Right atrium auricular region (tissue), 2 donors: ENCODE measurements around the gene LSM2. TPM values are rescaled to one million over a fixed set of nuclear protein-coding genes. Genes with fewer than 3 reads are reported as not detected.

ENCODE experiments used
- DNase-seq: peaks from one replicate; pipeline ENCODE4 v3.0.0-alpha.2; 2019; ENCODE audit warnings: low spot score
- H3K27ac ChIP-seq, 2 donors: fragments of 200-600 bp; sonication (generic); 1 replicate in 1 of 2; 2 replicates in 1 of 2; pipeline ENCODE4 v1.5.1; 2016 to 2019
- H3K27me3 ChIP-seq, 2 donors: fragments of 200-600 bp; sonication (generic); one replicate each; pipeline versions ENCODE4 v1.5.1 to v1.6.0; 2017 to 2019
- H3K36me3 ChIP-seq: fragments of 200-600 bp; sonication (generic); one replicate; pipeline ENCODE4 v1.5.1; 2016
- H3K4me1 ChIP-seq, 2 donors: fragments of 200-600 bp; sonication (generic); one replicate each; pipeline versions ENCODE4 v1.5.1 to v1.6.0; 2017 to 2019
- H3K4me3 ChIP-seq, 2 donors: fragments of 200-600 bp; sonication (generic); 1 replicate in 1 of 2; 2 replicates in 1 of 2; pipeline ENCODE4 v1.5.1; 2017 to 2019; ENCODE audit warnings: mild to moderate bottlenecking in 1 of 2, moderate library complexity in 1 of 2
- H3K9me3 ChIP-seq, 2 donors: fragments of 200-600 bp; sonication (generic); one replicate each; pipeline ENCODE4 v1.5.1; 2019
- CTCF ChIP-seq, 2 donors: fragments of 200-600 bp; sonication (generic); IDR thresholded peaks; one replicate each; pipeline ENCODE4 v1.5.1; 2019; ENCODE audit warnings: antibody characterized with exemption in 2 of 2
- total RNA-seq, 2 donors: library from RNA; depleted of rRNA; stranded (reverse); fragments of >200 nt; gene quantifications; one replicate each; pipeline ENCODE4 v1.1.0, GENCODE V29; 2016

Gene LSM2
- total RNA-seq, 2 donors from 2014 or later = 28.8 to 32.0 TPM

DNA sequence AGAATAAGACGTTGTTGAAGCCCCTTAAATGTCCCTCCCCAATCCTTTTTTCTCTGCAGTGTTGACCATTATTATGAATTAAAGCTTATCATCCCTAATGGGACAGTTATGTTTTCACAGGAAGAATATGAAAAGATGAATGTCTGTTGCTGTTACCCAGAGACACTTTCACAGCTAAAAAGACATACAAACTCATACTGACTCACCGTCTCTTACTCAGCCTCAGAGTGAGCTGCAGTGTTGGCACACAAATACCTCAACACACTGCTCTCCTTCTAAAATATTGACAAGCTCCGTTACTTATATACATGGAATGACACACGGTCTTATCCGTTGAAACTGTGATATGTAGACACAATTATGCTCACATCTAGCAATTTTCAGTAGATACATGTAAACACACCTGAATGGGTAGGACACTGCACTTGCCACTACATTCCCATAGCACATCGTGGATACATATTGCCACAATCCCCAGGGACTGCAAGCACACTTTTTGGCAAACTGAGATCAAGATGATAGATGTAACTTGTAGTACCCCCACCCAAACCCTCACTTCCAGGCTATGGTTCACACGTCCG lies 53.9 kb downstream of the LSM2 start:
- H3K36me3 ChIP-seq = no peaks in the 10 kb centered on the region
- no peak overlapping the region for H3K4me3 ChIP-seq
- no peak for DNase-seq
- no peaks in the 10 kb centered on the region for H3K9me3 ChIP-seq
- no peaks in the 10 kb centered on the region for H3K27me3 ChIP-seq
- no peak overlapping the region for H3K27ac ChIP-seq
- H3K4me1 ChIP-seq = no peaks in the 10 kb centered on the region
- TF ChIP-seq CTCF (IDR thresholded peaks at IDR 0.05) = no peak

GRCh38 chr6:31750411-31751022 lies 56.2 kb downstream of the LSM2 start:
- no peaks in the 10 kb centered on the region for H3K36me3 ChIP-seq
- no peak for DNase-seq
- no peak overlapping the region for H3K4me3 ChIP-seq
- TF ChIP-seq CTCF (IDR thresholded peaks at IDR 0.05) = no peak
- no peaks in the 10 kb centered on the region for H3K9me3 ChIP-seq
- no peak overlapping the region for H3K27ac ChIP-seq
- no peaks in the 10 kb centered on the region for H3K4me1 ChIP-seq
- no peaks in the 10 kb centered on the region for H3K27me3 ChIP-seq

DNA sequence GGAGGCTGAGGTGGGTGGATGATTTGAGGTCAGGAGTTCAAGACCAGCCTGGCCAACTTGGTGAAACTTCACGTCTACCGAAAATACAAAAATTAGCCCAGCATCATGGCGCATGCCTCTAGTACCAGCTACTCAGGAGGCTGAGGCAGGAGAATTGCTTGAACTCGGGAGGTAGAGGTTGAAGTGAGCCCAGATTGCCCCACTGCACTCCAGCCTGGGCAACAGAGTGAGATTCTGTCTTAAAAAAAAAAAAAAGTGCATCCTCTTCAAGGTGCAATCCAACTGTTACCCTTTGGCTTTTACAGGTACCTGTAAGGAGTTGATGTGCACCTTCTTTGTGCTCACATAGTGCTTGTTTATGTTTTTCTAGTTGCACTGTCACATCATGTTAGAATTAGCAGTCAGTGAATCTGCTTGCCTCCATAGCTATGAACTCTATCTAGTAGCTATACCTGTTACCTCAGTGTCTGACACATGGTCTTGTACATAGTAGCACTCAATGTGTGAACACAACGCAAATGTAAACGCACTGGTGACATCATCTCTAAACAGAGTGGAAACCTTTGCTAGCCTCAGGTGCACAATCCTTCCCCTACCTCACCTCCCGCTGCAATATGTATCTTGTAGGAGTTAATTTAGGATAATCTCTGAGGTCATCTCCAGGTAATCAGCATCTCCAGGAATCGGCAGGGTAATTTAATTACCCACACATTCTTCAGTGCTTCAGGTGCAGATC lies 57.3 kb downstream of the LSM2 start:
- TF ChIP-seq CTCF (IDR thresholded peaks at IDR 0.05) = no peak
- Histone ChIP-seq H3K4me1 (no peaks in the 10 kb centered on the region), H3K9me3 (no peaks in the 10 kb centered on the region), H3K27ac (no peak overlapping the region), H3K36me3 (no peaks in the 10 kb centered on the region), H3K27me3 (no peaks in the 10 kb centered on the region), H3K4me3 (no peak overlapping the region)
- DNase-seq = no peak

Other genes starting within 250 kb of the LSM2 start
- not detected for gene LTA, start 234.7 kb downstream of the LSM2 start, total RNA-seq
- gene TNF, start 231.4 kb downstream of the LSM2 start, total RNA-seq = under 1 TPM in 1 of 2 donors, not detected in 1; 0.51 TPM
- gene LTB, start 224.5 kb downstream of the LSM2 start, total RNA-seq = not detected
- gene LST1, start 220.7 kb downstream of the LSM2 start, total RNA-seq = 1 to 10 TPM; 2.8 to 8.5 TPM
- gene NCR3, start 214.0 kb downstream of the LSM2 start, total RNA-seq = not detected
- 10 to 100 TPM in 1 of 2 donors, 1 to 10 TPM in 1; 8.3 to 27.3 TPM for gene AIF1, start 191.7 kb downstream of the LSM2 start, total RNA-seq
- gene PRRC2A, start 186.3 kb downstream of the LSM2 start, total RNA-seq = 10 to 100 TPM; 61.0 to 96.7 TPM
- 100 to 1,000 TPM; 209 to 306 TPM for gene BAG6, start 154.3 kb downstream of the LSM2 start, total RNA-seq
- gene APOM, start 151.1 kb downstream of the LSM2 start, total RNA-seq = 1 to 10 TPM; 1.0 to 1.2 TPM
- 10 to 100 TPM; 17.8 to 19.2 TPM for gene C6orf47, start 146.2 kb downstream of the LSM2 start, total RNA-seq
- gene GPANK1, start 142.0 kb downstream of the LSM2 start, total RNA-seq = 10 to 100 TPM; 14.7 to 20.0 TPM
- gene CSNK2B, start 140.9 kb downstream of the LSM2 start, total RNA-seq = 100 to 1,000 TPM; 242 to 243 TPM
- 1 to 10 TPM in 1 of 2 donors, under 1 TPM in 1; 0.67 to 1.8 TPM for gene LY6G5B, start 137.0 kb downstream of the LSM2 start, total RNA-seq
- gene LY6G5C, start 125.9 kb downstream of the LSM2 start, total RNA-seq = 1 to 10 TPM; 1.2 to 4.9 TPM
- gene ABHD16A, start 103.6 kb downstream of the LSM2 start, total RNA-seq = 10 to 100 TPM; 22.7 to 29.4 TPM
- gene LY6G6F, start 100.1 kb downstream of the LSM2 start, total RNA-seq = not detected
- gene LY6G6D, start 91.6 kb downstream of the LSM2 start, total RNA-seq = not detected
- gene LY6G6C, start 85.2 kb downstream of the LSM2 start, total RNA-seq = 1 to 10 TPM in 1 of 2 donors, not detected in 1; 1.3 TPM
- gene MPIG6B, start 83.6 kb downstream of the LSM2 start, total RNA-seq = under 1 TPM in 1 of 2 donors, not detected in 1; 0.55 TPM
- 10 to 100 TPM; 53.5 to 93.3 TPM for gene DDAH2, start 77.7 kb downstream of the LSM2 start, total RNA-seq
- 100 to 1,000 TPM in 1 of 2 donors, 10 to 100 TPM in 1; 90.9 to 194 TPM for gene CLIC1, start 70.4 kb downstream of the LSM2 start, total RNA-seq
- under 1 TPM; 0.37 to 0.98 TPM for gene MSH5, start 67.0 kb downstream of the LSM2 start, total RNA-seq
- gene SAPCD1, start 44.3 kb downstream of the LSM2 start, total RNA-seq = not detected
- gene VWA7, start 29.6 kb downstream of the LSM2 start, total RNA-seq = 1 to 10 TPM; 4.1 to 7.5 TPM
- 10 to 100 TPM; 15.3 to 24.6 TPM for gene VARS1, start 11.2 kb downstream of the LSM2 start, total RNA-seq
- 1 to 10 TPM; 1.1 to 1.6 TPM for gene HSPA1L, start 8.3 kb upstream of the LSM2 start, total RNA-seq
- gene HSPA1A, start 8.6 kb upstream of the LSM2 start, total RNA-seq = 100 to 1,000 TPM; 315 to 334 TPM
- 100 to 1,000 TPM; 131 to 232 TPM for gene HSPA1B, start 20.8 kb upstream of the LSM2 start, total RNA-seq
- 10 to 100 TPM; 28.0 to 37.7 TPM for gene NEU1, start 55.9 kb upstream of the LSM2 start, total RNA-seq
- not detected for gene SLC44A4, start 72.0 kb upstream of the LSM2 start, total RNA-seq
- gene EHMT2, start 90.7 kb upstream of the LSM2 start, total RNA-seq = 10 to 100 TPM; 10.5 to 19.1 TPM
- gene ZBTB12, start 95.1 kb upstream of the LSM2 start, total RNA-seq = under 1 TPM; 0.47 to 0.52 TPM
- gene C2, start 120.8 kb upstream of the LSM2 start, total RNA-seq = 10 to 100 TPM in 1 of 2 donors, 1 to 10 TPM in 1; 3.5 to 19.9 TPM
- 100 to 1,000 TPM in 1 of 2 donors, 10 to 100 TPM in 1; 65.5 to 126 TPM for gene CFB, start 139.1 kb upstream of the LSM2 start, total RNA-seq
- gene NELFE, start 152.0 kb upstream of the LSM2 start, total RNA-seq = 10 to 100 TPM; 40.0 to 81.7 TPM
- gene SKIC2, start 152.2 kb upstream of the LSM2 start, total RNA-seq = 10 to 100 TPM; 18.7 to 31.6 TPM
- gene DXO, start 165.2 kb upstream of the LSM2 start, total RNA-seq = 10 to 100 TPM; 12.1 to 14.1 TPM
- gene C4A, start 175.1 kb upstream of the LSM2 start, total RNA-seq = 100 to 1,000 TPM; 152 to 175 TPM
- gene C4B, start 207.8 kb upstream of the LSM2 start, total RNA-seq = 100 to 1,000 TPM; 150 to 241 TPM
- 1 to 10 TPM in 1 of 2 donors, under 1 TPM in 1; 0.19 to 1.2 TPM for gene CYP21A2, start 231.4 kb upstream of the LSM2 start, total RNA-seq